Bone marrow (tissue), 2 donors: ENCODE data around the gene SUPT20H.

Source experiments
- DNase-seq, 2 donors: peaks; one replicate each; lab custom pipeline; 2025; lab: John Stamatoyannopoulos, UW

Gene SUPT20H

GRCh38 chr13:36999054-36999714, 60.3 kb downstream of the SUPT20H start, which contains the start of gene ALG5:
ALG5 (minus strand) TSS chr13:36999340; CDS start chr13:36999300, 40 bp downstream.
- DNase-seq, result peak; percentile 71 to 86

DNA sequence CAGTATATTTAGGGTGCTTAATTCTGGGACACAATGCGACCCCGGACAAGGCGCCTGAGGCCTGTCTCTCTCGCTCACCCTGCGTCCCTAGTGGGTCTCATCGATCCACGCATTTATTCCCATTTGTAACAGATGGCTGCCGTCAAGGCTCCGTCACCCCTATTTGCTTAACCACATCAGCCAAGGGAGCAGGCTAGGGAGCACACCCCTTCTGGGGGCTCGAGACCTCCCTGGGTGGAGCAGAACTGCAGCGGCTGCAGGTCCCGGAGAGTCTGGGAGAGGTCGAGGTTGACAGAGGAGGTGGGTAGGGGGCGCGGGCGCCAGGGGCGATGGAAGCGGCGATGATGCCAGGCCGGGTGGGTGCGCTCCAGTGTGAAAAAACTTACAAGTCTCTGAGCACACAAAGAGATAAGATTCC, 60.9 kb downstream of the SUPT20H start:
- DNase-seq, result peak in 1 of 2 donors; percentile 21

DNA sequence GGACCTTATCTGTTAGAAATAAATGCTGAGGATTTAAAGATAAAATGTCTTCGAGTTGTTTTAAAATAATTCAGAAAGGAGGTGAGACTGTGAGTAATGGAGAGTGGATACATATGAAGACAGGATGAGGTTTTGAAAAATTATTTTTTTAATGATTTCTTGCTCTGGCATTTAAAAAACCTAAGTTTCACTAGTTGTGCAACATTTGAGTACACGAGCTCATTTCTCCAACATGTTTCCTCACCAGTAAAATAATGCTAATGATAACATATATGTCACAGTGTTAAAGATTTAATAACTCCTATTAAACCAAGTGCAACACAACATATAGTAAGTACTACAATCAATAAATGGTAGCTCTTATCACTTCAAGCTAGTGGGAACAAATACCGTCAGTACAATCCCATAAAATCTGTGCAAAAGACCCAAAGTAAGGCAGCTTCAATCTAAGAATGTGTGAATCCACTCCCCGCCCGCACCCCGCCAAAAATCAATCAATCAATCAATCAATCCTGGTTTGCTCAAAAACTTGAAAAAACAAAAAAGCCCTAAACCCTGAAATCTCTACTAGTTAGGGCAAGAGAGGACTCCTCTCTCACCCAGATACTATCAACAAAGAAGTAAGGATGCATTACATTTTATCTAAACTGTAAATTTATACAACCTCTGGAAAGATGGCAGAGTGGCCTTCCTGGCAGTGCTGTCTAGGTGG, 61.6 kb downstream of the SUPT20H start:
- no peak for DNase-seq

DNA sequence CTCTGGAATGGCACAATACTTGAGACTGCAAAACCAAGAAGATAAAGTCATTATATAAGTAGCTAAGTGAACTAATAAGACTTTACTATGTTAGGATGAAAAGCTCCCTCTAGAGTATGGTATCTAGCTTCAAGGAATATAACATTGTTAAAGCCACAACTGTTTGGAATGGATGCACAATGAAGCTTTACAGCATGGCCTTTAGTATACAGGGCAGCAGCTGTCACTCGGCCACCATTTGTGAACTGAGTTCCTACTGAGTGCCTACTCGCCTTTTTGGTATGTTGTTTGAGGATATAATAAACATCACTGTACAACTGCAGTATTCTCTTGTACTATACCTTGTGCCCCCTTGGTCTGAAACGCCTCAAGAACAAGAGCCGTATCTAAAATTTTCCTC, 67.1 kb downstream of the SUPT20H start:
- DNase-seq, result no peak

- no peak for DNase-seq
These were observed 72.8 kb downstream of the SUPT20H start for GRCh38 chr13:36986462-36987240.

GRCh38 chr13:36981156-36981743, 78.2 kb downstream of the SUPT20H start:
- DNase-seq, result peak in 1 of 2 donors; percentile 14

DNA sequence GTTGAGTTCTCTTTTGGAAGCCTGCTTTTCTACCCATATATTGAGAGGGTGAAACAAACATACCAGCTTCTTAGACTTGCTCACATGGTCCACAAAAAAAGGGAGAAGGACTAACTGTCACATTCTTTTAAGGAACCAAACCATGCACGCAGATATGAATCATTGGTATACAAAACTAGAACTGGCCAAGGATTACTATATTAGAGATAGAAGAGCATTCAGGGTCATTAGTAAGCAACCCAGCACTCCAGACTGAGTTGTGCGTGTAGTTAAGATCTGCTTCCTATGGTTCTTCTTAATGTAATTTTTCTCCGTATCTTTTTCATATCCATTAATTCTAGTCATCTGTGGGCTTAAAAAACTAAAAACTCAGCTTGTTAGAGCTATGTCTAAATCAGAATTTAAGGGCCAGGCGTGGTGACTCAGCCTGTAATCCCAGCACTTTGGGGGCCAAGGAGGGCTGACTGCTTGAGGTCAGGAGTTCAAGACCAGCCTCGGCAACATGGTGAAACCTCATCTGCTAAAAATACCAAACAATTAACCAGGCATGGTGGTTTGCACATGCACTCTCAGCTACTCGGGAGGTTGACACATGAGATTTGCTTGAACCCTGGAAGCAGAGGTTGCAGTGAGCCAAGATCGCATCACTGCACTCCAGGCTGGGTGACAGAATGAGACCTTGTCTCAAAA, 80.0 kb downstream of the SUPT20H start:
- DNase-seq, result no peak

GRCh38 chr13:36975172-36975571, 84.3 kb downstream of the SUPT20H start:
- no peak for DNase-seq

GRCh38 chr13:36973621-36974295, 85.7 kb downstream of the SUPT20H start:
- no peak for DNase-seq

- DNase-seq, result no peak
These were observed 86.5 kb downstream of the SUPT20H start for GRCh38 chr13:36973009-36973408.

- no peak for DNase-seq
These were observed 93.1 kb downstream of the SUPT20H start for GRCh38 chr13:36966404-36966803.

DNA sequence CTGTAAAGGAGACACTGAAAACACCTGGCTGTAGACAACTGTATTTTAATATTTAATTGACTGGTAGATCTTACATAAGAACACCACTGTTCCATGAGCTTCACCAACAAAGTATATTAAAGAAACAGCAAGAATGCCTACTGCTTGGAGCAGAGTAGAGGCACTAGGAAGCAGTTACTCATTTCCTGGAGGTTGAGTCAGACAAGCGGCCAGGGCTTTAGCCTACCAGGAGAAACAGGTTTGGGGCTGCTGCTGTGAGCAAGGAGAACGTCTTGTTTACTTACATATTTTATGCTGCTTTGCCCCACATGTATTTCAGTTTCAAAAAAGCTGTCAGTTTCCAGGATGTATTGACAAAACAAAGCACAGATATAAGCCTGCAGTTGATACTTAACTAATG, 93.7 kb downstream of the SUPT20H start:
- DNase-seq, result peak in 1 of 2 donors; percentile 12

DNA sequence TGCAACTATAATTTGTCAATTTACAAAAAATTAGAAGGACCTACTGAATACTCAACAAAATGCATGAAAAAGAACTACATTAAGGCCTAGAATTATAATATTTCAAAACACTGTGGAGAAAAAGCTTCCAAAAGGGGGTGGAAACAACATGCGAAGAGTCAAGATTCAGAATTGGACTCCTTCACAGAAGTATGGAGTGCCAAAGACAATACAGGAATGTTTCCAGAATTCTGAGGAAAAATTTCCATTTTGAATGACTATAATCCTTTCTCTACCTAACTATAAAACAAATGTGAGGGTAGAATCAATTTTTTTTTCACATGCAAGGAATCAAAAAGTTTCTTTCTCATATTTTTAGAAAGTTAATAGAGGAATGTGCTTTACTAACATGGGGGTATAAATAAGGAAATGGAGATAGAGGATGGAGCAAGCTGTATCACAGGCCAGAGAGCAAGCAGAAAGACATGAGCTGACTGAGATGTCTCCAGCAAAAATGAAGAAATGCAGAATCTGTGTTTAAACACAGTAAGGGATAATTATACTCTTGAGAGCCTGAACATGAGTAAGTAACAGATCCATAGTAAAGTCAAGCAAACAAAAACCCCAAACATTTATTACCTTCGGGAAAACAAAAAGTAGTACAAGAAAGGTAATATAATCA, 99.9 kb downstream of the SUPT20H start:
- no peak for DNase-seq
